T1000 (cell line): ENCODE results near the gene ASB15.

ENCODE experiments used
- DNase-seq: peaks from one replicate; lab custom pipeline; 2025; ENCODE audit warnings: mixed read lengths; lab: John Stamatoyannopoulos, UW

ASB15 gene

DNA sequence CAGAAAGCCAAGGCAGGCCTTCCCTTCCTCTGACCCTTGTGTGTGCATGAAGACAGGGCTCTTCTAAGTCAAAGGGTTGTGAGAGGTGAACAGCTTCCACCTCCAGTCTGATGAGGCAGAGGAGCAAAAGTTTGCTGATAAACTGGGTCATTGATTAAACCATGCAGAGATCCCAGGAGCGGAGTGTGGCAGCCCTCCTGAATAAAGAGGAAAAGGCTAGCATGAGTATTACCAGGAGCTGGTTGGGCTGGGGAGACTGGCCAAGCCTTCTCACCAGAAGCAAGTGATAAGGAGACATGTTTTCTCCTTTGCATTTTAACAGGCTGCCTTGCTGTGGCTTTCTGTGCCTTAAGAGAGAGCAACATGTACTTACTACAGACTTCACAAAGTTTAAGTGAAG, 64.3 kb downstream of the ASB15 start:
- DNase-seq: no peak

DNA sequence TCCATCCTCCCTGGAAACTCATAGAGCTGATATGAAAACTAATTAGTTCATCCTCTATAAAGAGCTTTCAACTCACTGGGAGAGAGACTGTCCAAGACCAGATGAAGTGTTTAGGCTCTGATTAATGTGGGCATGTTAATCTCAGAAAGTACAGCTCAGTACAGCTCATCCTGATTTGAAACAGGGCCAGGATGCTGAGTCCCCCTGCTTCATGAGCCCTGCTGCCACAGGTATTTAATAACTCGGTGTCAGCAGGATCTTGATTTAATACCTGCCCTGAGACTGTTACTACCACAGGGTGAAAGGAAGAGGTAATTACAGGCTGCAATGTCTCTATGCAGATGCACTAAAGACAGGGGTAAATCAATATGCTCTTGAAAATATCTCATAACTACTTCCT, 64.9 kb downstream of the ASB15 start:
- DNase-seq: no peak

- no peak for DNase-seq
Measured at GRCh38 chr7:123669485-123669884, 67.9 kb downstream of the ASB15 start.

- no peak for DNase-seq
Measured at GRCh38 chr7:123673137-123673732, 71.6 kb downstream of the ASB15 start.

- no peak for DNase-seq
Measured at GRCh38 chr7:123673752-123674398, 72.3 kb downstream of the ASB15 start.

DNA sequence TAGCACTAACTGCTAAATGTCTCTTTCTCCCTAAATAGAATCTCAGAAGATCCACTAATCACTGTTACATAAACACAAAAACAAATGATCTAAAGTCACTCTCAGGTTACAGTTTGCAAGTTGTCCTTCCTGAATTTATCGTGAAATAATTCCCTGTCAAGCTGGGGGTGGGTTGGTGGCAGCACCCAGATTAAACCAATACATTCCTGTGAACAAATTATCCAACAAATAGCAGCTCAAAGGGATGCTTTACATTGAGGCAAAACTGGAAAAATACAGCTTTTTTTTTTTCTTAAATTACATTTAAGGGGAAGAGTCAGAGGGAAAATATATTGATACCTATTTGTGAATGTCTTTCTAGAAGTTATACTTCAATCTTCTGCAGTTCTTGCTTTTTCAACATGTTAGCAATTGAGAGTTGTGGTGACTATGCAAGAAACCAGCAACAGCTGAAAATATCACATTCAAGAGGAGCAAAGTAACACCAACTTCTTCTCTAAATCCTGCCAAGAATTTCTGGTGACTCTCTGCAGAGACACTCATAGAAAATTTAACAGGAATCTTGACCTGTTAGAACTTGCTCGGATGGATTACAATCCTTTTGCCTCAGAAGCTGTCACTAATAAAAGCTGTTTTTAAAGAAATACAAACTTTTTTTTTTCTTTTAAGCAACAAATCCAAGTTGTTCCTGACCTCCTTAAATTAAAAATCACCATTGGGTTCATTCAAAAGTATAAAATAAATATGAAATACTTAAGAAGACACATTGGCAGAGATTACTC, 73.0 kb downstream of the ASB15 start:
- DNase-seq: no peak

GRCh38 chr7:123675181-123675473, 73.5 kb downstream of the ASB15 start:
- DNase-seq: no peak

GRCh38 chr7:123677061-123677715, 75.6 kb downstream of the ASB15 start:
- DNase-seq: no peak

- DNase-seq: no peak
Measured at GRCh38 chr7:123679614-123680013, 78.0 kb downstream of the ASB15 start.

GRCh38 chr7:123680580-123680979, 79.0 kb downstream of the ASB15 start:
- DNase-seq: no peak

- no peak for DNase-seq
Measured at GRCh38 chr7:123681561-123681960, 79.9 kb downstream of the ASB15 start.

DNA sequence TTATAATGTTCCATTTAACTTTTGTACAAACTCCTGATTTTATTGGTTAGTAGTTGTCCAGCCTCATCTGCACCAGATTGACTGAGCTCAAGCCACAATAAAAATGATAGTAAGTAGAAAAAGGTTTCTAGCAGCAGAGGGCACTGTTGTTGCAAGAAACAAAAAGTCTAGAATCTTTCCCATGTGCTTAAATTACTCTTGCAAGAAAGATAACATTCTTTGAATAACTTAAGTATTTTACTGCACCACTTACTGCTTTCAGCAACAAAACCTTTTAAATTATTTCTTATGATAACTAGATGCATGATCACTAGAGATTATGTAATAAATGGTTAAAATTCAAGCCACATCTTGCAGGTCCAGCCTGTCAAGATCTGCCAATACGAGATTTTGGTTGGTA, 81.1 kb downstream of the ASB15 start:
- DNase-seq: no peak

- DNase-seq: no peak
Measured at GRCh38 chr7:123687161-123687560, 85.5 kb downstream of the ASB15 start.

- no peak for DNase-seq
Measured at GRCh38 chr7:123687727-123688126, 86.1 kb downstream of the ASB15 start.
